CD4-positive, alpha-beta T cell treated with Interleukin-15 for 1 hour (primary cell): ENCODE results near the gene NADSYN1.

ENCODE experiments used
- DNase-seq: peaks from one replicate; pipeline ENCODE4 v3.0.0-alpha.2; 2020

The NADSYN1 gene

GRCh38 chr11:71451596-71452198 lies 1.3 kb upstream of the NADSYN1 start:
- no peak for DNase-seq

GRCh38 chr11:71452199-71453036 lies 585 bp upstream of the NADSYN1 start:
- DNase-seq = peak; percentile 69

GRCh38 chr11:71453918-71454304 lies 908 bp downstream of the NADSYN1 start:
- DNase-seq = no peak

- peak; percentile 51 for DNase-seq
These were observed 1.6 kb downstream of the NADSYN1 start for GRCh38 chr11:71454470-71455113.

- DNase-seq = no peak
These were observed 3.3 kb downstream of the NADSYN1 start for GRCh38 chr11:71456294-71456693.

GRCh38 chr11:71456831-71457230 lies 3.8 kb downstream of the NADSYN1 start:
- DNase-seq = no peak

- no peak for DNase-seq
These were observed 5.4 kb downstream of the NADSYN1 start for GRCh38 chr11:71458146-71459070.

GRCh38 chr11:71459076-71459766 lies 6.2 kb downstream of the NADSYN1 start:
- DNase-seq = no peak

GRCh38 chr11:71459767-71460320 lies 6.8 kb downstream of the NADSYN1 start:
- no peak for DNase-seq

- no peak for DNase-seq
These were observed 8.7 kb downstream of the NADSYN1 start for GRCh38 chr11:71461696-71462095.

- DNase-seq = no peak
These were observed 9.7 kb downstream of the NADSYN1 start for GRCh38 chr11:71462726-71463125.

GRCh38 chr11:71463331-71464211 lies 10.6 kb downstream of the NADSYN1 start:
- DNase-seq = no peak

GRCh38 chr11:71465054-71465453 lies 12.1 kb downstream of the NADSYN1 start:
- DNase-seq = no peak

GRCh38 chr11:71466358-71466757 lies 13.4 kb downstream of the NADSYN1 start:
- DNase-seq = no peak

GRCh38 chr11:71467164-71467563 lies 14.2 kb downstream of the NADSYN1 start:
- DNase-seq = no peak

- no peak for DNase-seq
These were observed 17.9 kb downstream of the NADSYN1 start for GRCh38 chr11:71470946-71471345.

GRCh38 chr11:71472357-71472885 lies 19.4 kb downstream of the NADSYN1 start:
- DNase-seq = no peak

GRCh38 chr11:71472941-71473792 lies 20.2 kb downstream of the NADSYN1 start:
- DNase-seq = no peak

- DNase-seq = no peak
These were observed 20.7 kb downstream of the NADSYN1 start for GRCh38 chr11:71473793-71474080.
